GM23338 (cell line): ENCODE results near the gene DPH1. TPM values are rescaled to one million over a fixed set of nuclear protein-coding genes. Genes with fewer than 3 reads are reported as not detected.

Experiments used
- ATAC-seq: fragments of 200-7000 bp; cut with Tn5 transposase; 3 replicates; pipeline ENCODE4 v1.9.1; 2020
- DNase-seq: peaks from one replicate; pipeline ENCODE4 v3.0.0-alpha.2; 2015; ENCODE audit warnings: low spot score
- H2AFZ ChIP-seq: fragments of 200-600 bp; sonication (generic); 2 replicates; pipeline ENCODE4 v1.8.0; 2016; ENCODE audit warnings: antibody characterized with exemption, mild to moderate bottlenecking, moderate library complexity
- H3F3A ChIP-seq: fragments of 200-600 bp; sonication (generic); replicated peaks from 2 replicates; pipeline ENCODE4 v1.8.0; 2017; ENCODE audit warnings: antibody characterized with exemption, mixed run types, low read depth
- H3K27ac ChIP-seq: fragments of 200-600 bp; sonication (generic); 2 replicates; pipeline ENCODE4 v1.6.1; 2016; ENCODE audit warnings: low read depth
- H3K27me3 ChIP-seq: fragments of 200-600 bp; sonication (generic); 2 replicates; pipeline ENCODE4 v1.8.0; 2016; ENCODE audit warnings: mild to moderate bottlenecking, mixed run types, moderate library complexity; ENCODE audit not compliant: insufficient read depth
- H3K36me3 ChIP-seq: fragments of 200-600 bp; sonication (generic); 2 replicates; pipeline ENCODE4 v1.8.0; 2016; ENCODE audit warnings: mild to moderate bottlenecking; ENCODE audit not compliant: insufficient read depth
- H3K4me1 ChIP-seq: fragments of 200-600 bp; sonication (generic); 2 replicates; pipeline ENCODE4 v1.8.0; 2016; ENCODE audit warnings: mild to moderate bottlenecking, moderate library complexity; ENCODE audit not compliant: insufficient read depth
- H3K4me2 ChIP-seq: fragments of 200-600 bp; sonication (generic); 2 replicates; pipeline ENCODE4 v1.7.1; 2017; ENCODE audit warnings: mixed run types
- H3K4me3 ChIP-seq: fragments of 200-600 bp; sonication (generic); 2 replicates; pipeline ENCODE4 v1.6.1; 2016; ENCODE audit warnings: mixed run types
- H3K79me2 ChIP-seq: fragments of 200-600 bp; sonication (generic); replicated peaks from 2 replicates; pipeline ENCODE4 v1.8.0; 2017; ENCODE audit warnings: mild to moderate bottlenecking; ENCODE audit not compliant: insufficient read depth
- H3K9me2 ChIP-seq: fragments of 200-600 bp; sonication (generic); 2 replicates; pipeline ENCODE4 v1.8.0; 2017; ENCODE audit not compliant: insufficient read depth
- H4K20me1 ChIP-seq: fragments of 200-600 bp; sonication (generic); replicated peaks from 2 replicates; pipeline ENCODE4 v1.8.0; 2017; ENCODE audit warnings: mild to moderate bottlenecking; ENCODE audit not compliant: insufficient read depth
- H3K27ac Mint-ChIP-seq: 2 replicates; pipeline ENCODE4 v1.8.0; 2020; ENCODE audit warnings: inconsistent platforms, mild to moderate bottlenecking, moderate library complexity, mixed read lengths
- H3K27me3 Mint-ChIP-seq: 3 replicates; pipeline ENCODE4 v1.8.0; 2022; ENCODE audit warnings: low read depth, mild to moderate bottlenecking, moderate library complexity, mixed read lengths, inconsistent platforms; ENCODE audit not compliant: insufficient read depth, poor library complexity
- H3K36me3 Mint-ChIP-seq: 3 replicates; pipeline ENCODE4 v1.8.0; 2021; ENCODE audit warnings: low read depth, mild to moderate bottlenecking, inconsistent platforms, moderate library complexity, mixed read lengths
- H3K4me1 Mint-ChIP-seq: 3 replicates; pipeline ENCODE4 v1.8.0; 2020; ENCODE audit warnings: mild to moderate bottlenecking, inconsistent platforms, mixed read lengths
- H3K4me3 Mint-ChIP-seq: 3 replicates; pipeline ENCODE4 v1.8.0; 2021; ENCODE audit warnings: moderate library complexity, mild to moderate bottlenecking, inconsistent platforms, mixed read lengths
- H3K9me3 Mint-ChIP-seq: 3 replicates; pipeline ENCODE4 v1.8.0; 2020; ENCODE audit warnings: moderate library complexity, mild to moderate bottlenecking, inconsistent platforms, mixed read lengths
- EZH2 ChIP-seq: fragments of 200-600 bp; sonication (generic); IDR thresholded peaks from one replicate; pipeline ENCODE4 v1.8.0; 2017; ENCODE audit warnings: antibody characterized with exemption, mild to moderate bottlenecking, low read depth; ENCODE audit not compliant: unreplicated experiment
- EZH2phosphoT487 ChIP-seq: fragments of 200-600 bp; sonication (generic); IDR thresholded peaks from one replicate; pipeline ENCODE4 v1.8.1; 2018; ENCODE audit warnings: antibody characterized with exemption; ENCODE audit not compliant: unreplicated experiment
- POLR2AphosphoS5 ChIP-seq: IDR thresholded peaks from 2 replicates; pipeline ENCODE4 v1.6.1; 2016; ENCODE audit warnings: antibody characterized with exemption, low read depth
- polyA plus RNA-seq: library from polyadenylated mRNA; unstranded; fragments of >200 nt; fragmentation: Nextera tagmentation; extraction: Ambion mirVana; gene quantifications from 2 replicates; pipeline ENCODE4 v1.2.1, GENCODE V29; 2016
- total RNA-seq: library from RNA; depleted of rRNA; stranded (reverse); fragments of >200 nt; shearing (Covaris generic); gene quantifications from 2 replicates; pipeline ENCODE4 v1.2.3, GENCODE V29; 2014
- TF ChIP-seq, protein P1 (sequence below): fragments of 250-450 bp; sonication (Bioruptor Pico); IDR thresholded peaks from 2 replicates; pipeline ENCODE4 v1.5.0; 2020; ENCODE audit warnings: mild to moderate bottlenecking, moderate library complexity
- TF ChIP-seq, protein P2 (sequence below): IDR thresholded peaks from one replicate; pipeline ENCODE4 v1.6.1; 2018; ENCODE audit warnings: antibody characterized with exemption; ENCODE audit not compliant: unreplicated experiment

DPH1 gene
- total and polyA plus RNA-seq, 2 experiments from 2014 or later = 11.8 to 28.2 TPM

DNA sequence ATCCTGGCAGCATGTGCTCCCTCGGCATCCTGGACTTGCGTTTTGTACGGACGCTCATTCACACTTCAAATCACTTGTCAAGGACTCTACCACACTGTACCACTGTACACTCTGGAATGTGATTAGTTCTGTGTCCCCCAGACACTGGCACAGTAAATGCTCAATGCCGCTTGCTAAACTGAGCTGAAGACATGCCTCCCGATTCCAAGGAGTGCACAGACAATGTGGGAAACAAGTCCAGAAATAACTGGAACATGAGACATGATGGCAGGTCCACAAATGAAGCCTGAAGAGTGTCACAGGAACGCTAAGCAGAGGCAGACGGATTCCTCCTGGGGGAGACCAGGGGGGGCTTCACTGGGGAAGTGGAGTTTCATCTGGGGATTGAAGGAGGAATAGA is 47.1 kb downstream of the DPH1 start (continued):
- TF ChIP-seq, protein P1, sequence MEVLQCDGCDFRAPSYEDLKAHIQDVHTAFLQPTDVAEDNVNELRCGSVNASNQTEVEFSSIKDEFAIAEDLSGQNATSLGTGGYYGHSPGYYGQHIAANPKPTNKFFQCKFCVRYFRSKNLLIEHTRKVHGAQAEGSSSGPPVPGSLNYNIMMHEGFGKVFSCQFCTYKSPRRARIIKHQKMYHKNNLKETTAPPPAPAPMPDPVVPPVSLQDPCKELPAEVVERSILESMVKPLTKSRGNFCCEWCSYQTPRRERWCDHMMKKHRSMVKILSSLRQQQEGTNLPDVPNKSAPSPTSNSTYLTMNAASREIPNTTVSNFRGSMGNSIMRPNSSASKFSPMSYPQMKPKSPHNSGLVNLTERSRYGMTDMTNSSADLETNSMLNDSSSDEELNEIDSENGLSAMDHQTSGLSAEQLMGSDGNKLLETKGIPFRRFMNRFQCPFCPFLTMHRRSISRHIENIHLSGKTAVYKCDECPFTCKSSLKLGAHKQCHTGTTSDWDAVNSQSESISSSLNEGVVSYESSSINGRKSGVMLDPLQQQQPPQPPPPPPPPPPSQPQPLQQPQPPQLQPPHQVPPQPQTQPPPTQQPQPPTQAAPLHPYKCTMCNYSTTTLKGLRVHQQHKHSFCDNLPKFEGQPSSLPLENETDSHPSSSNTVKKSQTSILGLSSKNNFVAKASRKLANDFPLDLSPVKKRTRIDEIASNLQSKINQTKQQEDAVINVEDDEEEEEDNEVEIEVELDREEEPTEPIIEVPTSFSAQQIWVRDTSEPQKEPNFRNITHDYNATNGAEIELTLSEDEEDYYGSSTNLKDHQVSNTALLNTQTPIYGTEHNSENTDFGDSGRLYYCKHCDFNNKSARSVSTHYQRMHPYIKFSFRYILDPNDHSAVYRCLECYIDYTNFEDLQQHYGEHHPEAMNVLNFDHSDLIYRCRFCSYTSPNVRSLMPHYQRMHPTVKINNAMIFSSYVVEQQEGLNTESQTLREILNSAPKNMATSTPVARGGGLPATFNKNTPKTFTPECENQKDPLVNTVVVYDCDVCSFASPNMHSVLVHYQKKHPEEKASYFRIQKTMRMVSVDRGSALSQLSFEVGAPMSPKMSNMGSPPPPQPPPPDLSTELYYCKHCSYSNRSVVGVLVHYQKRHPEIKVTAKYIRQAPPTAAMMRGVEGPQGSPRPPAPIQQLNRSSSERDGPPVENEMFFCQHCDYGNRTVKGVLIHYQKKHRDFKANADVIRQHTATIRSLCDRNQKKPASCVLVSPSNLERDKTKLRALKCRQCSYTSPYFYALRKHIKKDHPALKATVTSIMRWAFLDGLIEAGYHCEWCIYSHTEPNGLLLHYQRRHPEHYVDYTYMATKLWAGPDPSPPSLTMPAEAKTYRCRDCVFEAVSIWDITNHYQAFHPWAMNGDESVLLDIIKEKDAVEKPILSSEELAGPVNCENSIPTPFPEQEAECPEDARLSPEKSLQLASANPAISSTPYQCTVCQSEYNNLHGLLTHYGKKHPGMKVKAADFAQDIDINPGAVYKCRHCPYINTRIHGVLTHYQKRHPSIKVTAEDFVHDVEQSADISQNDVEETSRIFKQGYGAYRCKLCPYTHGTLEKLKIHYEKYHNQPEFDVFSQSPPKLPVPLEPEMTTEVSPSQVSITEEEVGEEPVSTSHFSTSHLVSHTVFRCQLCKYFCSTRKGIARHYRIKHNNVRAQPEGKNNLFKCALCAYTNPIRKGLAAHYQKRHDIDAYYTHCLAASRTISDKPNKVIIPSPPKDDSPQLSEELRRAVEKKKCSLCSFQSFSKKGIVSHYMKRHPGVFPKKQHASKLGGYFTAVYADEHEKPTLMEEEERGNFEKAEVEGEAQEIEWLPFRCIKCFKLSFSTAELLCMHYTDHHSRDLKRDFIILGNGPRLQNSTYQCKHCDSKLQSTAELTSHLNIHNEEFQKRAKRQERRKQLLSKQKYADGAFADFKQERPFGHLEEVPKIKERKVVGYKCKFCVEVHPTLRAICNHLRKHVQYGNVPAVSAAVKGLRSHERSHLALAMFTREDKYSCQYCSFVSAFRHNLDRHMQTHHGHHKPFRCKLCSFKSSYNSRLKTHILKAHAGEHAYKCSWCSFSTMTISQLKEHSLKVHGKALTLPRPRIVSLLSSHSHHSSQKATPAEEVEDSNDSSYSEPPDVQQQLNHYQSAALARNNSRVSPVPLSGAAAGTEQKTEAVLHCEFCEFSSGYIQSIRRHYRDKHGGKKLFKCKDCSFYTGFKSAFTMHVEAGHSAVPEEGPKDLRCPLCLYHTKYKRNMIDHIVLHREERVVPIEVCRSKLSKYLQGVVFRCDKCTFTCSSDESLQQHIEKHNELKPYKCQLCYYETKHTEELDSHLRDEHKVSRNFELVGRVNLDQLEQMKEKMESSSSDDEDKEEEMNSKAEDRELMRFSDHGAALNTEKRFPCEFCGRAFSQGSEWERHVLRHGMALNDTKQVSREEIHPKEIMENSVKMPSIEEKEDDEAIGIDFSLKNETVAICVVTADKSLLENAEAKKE (CRISPR knock-in tag) = no peak
- TF ChIP-seq EZH2phosphoT487 = no peak
- TF ChIP-seq, protein P2, sequence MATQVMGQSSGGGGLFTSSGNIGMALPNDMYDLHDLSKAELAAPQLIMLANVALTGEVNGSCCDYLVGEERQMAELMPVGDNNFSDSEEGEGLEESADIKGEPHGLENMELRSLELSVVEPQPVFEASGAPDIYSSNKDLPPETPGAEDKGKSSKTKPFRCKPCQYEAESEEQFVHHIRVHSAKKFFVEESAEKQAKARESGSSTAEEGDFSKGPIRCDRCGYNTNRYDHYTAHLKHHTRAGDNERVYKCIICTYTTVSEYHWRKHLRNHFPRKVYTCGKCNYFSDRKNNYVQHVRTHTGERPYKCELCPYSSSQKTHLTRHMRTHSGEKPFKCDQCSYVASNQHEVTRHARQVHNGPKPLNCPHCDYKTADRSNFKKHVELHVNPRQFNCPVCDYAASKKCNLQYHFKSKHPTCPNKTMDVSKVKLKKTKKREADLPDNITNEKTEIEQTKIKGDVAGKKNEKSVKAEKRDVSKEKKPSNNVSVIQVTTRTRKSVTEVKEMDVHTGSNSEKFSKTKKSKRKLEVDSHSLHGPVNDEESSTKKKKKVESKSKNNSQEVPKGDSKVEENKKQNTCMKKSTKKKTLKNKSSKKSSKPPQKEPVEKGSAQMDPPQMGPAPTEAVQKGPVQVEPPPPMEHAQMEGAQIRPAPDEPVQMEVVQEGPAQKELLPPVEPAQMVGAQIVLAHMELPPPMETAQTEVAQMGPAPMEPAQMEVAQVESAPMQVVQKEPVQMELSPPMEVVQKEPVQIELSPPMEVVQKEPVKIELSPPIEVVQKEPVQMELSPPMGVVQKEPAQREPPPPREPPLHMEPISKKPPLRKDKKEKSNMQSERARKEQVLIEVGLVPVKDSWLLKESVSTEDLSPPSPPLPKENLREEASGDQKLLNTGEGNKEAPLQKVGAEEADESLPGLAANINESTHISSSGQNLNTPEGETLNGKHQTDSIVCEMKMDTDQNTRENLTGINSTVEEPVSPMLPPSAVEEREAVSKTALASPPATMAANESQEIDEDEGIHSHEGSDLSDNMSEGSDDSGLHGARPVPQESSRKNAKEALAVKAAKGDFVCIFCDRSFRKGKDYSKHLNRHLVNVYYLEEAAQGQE = no peak

DNA sequence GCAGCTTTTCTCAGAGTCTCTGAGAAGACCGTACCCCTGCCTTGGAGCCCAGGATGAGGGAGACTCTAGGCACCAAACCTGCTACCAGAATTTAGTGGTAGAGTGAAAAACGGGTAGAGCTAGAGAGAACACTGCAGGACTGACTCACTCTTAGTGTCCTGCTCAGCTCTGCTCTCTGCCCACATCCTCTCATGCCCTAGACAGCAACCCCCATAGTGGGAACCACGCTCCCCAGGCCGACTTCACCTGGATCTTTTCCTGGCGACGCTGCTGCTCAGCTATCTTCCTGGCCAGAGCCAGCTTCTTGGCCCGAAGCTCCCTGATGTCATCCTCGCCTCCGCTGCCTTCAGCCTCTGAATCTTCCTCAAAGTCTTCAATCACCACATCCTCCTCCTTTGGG is 51.6 kb downstream of the DPH1 start:
- Histone ChIP-seq H3K4me3 (no peak overlapping the region), H3K36me3 (no peaks in the 10 kb centered on the region), H2AFZ (no peak overlapping the region), H4K20me1 (no peaks in the 10 kb centered on the region), H3F3A (no peaks in the 10 kb centered on the region), H3K79me2 (no peaks in the 10 kb centered on the region), H3K4me2 (no peak overlapping the region), H3K27ac (no peak overlapping the region), H3K9me2 (no peaks in the 10 kb centered on the region), H3K4me1 (no peaks in the 10 kb centered on the region), H3K27me3 (no peaks in the 10 kb centered on the region)
- peaks cover 8% of the 10 kb centered on the region for H3K27me3 Mint-ChIP-seq
- no peak for DNase-seq
- no peaks in the 10 kb centered on the region for H3K9me3 Mint-ChIP-seq
- no peak for ATAC-seq
- peaks cover 5% of the 10 kb centered on the region; the same call in 1 of the 3 replicates for H3K4me1 Mint-ChIP-seq
- H3K36me3 Mint-ChIP-seq = peaks cover 12% of the 10 kb centered on the region
- H3K27ac Mint-ChIP-seq = no peak overlapping the region; the same call in 1 of the 2 replicates
- H3K4me3 Mint-ChIP-seq = no peak overlapping the region
- TF ChIP-seq EZH2phosphoT487 (no peak), EZH2 (no peak), POLR2AphosphoS5 (no peak)
- TF ChIP-seq, protein P1 (CRISPR knock-in tag) = no peak
